Tibial nerve (tissue), 4 donors: ENCODE results near the gene SLC15A4. TPM values are rescaled to one million over a fixed set of nuclear protein-coding genes. Genes with fewer than 3 reads are reported as not detected.
"Not testable (repeated sequence)": the region's sequence is repeated elsewhere in the genome, so short reads cannot be mapped to it uniquely, and the experiment has no call there.

Source experiments
- DNase-seq, 2 donors: peaks; one replicate each; pipeline ENCODE4 v3.0.0-alpha.2; 2019; ENCODE audit warnings: low spot score in 2 of 2
- H3K27ac ChIP-seq, 4 donors: fragments of 200-600 bp; sonication (generic) in 3 of 4; one replicate each; pipeline ENCODE4 v1.5.1; 2017 to 2019; ENCODE audit warnings: mild to moderate bottlenecking in 1 of 4
- H3K27me3 ChIP-seq, 2 donors: fragments of 200-600 bp; sonication (generic) in 1 of 2; one replicate each; pipeline versions ENCODE4 v1.5.1 to v1.6.0; 2017 to 2019
- H3K36me3 ChIP-seq, 3 donors: fragments of 200-600 bp; sonication (generic); one replicate each; pipeline ENCODE4 v1.5.1; 2018 to 2019
- H3K4me1 ChIP-seq, 4 donors: fragments of 200-600 bp; sonication (generic) in 3 of 4; one replicate each; pipeline ENCODE4 v1.5.1; 2017 to 2019
- H3K4me3 ChIP-seq, 4 donors: fragments of 200-600 bp; sonication (generic) in 3 of 4; one replicate each; pipeline ENCODE4 v1.5.1; 2017 to 2019; ENCODE audit warnings: mild to moderate bottlenecking in 1 of 4, moderate library complexity in 1 of 4
- H3K9me3 ChIP-seq, 4 donors: fragments of 200-600 bp; sonication (generic) in 3 of 4; one replicate each; pipeline ENCODE4 v1.5.1; 2017 to 2019
- EP300 ChIP-seq, 2 donors: sonication (generic); formaldehyde crosslinking; IDR thresholded peaks; one replicate each; pipeline ENCODE4 v1.6.1; 2017; ENCODE audit warnings: antibody characterized with exemption in 2 of 2, mild to moderate bottlenecking in 1 of 2
- POLR2A ChIP-seq, 2 donors: fragments of 450-650 bp; IDR thresholded peaks; one replicate each; pipeline ENCODE4 v1.6.1; 2017; ENCODE audit warnings: antibody characterized with exemption in 2 of 2, mild to moderate bottlenecking in 2 of 2, moderate library complexity in 2 of 2
- WGBS, 2 donors: methylation state at CpG; one replicate each; pipeline ENCODE4 v1.1.5; 2018; 5-methylcytosine and 5-hydroxymethylcytosine counted together
- total RNA-seq, 4 donors: library from RNA; depleted of rRNA; stranded (reverse); fragments of >200 nt; gene quantifications; one replicate each; pipeline ENCODE4 v1.1.0, GENCODE V29; 2016
- TF ChIP-seq, protein P1 (sequence below), 5 experiments: fragments of 200-600 bp in 3 of 5; fragments of 450-650 bp in 2 of 5; sonication (generic) in 3 of 5; IDR thresholded peaks; one replicate each; pipeline ENCODE4 v1.5.1; 2016 to 2019; ENCODE audit warnings: antibody characterized with exemption in 5 of 5, mild to moderate bottlenecking in 3 of 5, moderate library complexity in 2 of 5

The SLC15A4 gene
- total RNA-seq, 4 donors from 2014 or later: 39.3 to 74.3 (median 53.6) TPM

DNA sequence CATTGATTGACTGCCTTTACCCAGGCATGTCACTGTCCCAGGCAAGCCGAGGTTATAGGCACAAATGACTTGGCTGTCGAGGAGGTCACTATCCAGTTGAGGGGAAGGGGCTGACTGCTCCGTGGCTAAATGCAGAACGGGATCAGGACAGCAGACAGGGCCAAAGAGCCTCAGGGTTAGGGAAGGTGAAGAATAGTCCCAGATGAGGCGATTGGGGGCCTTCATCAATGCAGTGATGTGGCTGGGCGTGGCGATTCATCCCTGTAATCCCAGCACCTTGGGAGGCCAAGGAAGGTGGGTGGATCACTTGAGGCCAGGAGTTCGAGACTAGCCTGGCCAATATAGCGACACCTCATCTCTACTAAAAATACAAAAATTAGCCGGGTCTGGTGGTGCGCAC, 18.8 kb upstream of the SLC15A4 start:
- no peak for TF ChIP-seq EP300 (IDR thresholded peaks at IDR 0.05)
- no peak for TF ChIP-seq POLR2A (IDR thresholded peaks at IDR 0.05)
- TF ChIP-seq, protein P1, sequence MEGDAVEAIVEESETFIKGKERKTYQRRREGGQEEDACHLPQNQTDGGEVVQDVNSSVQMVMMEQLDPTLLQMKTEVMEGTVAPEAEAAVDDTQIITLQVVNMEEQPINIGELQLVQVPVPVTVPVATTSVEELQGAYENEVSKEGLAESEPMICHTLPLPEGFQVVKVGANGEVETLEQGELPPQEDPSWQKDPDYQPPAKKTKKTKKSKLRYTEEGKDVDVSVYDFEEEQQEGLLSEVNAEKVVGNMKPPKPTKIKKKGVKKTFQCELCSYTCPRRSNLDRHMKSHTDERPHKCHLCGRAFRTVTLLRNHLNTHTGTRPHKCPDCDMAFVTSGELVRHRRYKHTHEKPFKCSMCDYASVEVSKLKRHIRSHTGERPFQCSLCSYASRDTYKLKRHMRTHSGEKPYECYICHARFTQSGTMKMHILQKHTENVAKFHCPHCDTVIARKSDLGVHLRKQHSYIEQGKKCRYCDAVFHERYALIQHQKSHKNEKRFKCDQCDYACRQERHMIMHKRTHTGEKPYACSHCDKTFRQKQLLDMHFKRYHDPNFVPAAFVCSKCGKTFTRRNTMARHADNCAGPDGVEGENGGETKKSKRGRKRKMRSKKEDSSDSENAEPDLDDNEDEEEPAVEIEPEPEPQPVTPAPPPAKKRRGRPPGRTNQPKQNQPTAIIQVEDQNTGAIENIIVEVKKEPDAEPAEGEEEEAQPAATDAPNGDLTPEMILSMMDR (IDR thresholded peaks at IDR 0.05): no peak
- no peaks in the 10 kb centered on the region for H3K36me3 ChIP-seq
- no peak for DNase-seq
- no peaks in the 10 kb centered on the region for H3K27me3 ChIP-seq
- no peak overlapping the region for H3K4me3 ChIP-seq
- WGBS, 2 donors: 82 to 86% methylated on average over 11 of the region's 11 CpGs
- peaks cover 0 to 20% (median 0%) of the 10 kb centered on the region in 4 donors for H3K9me3 ChIP-seq
- no peaks in the 10 kb centered on the region for H3K4me1 ChIP-seq
- H3K27ac ChIP-seq: no peak overlapping the region

GRCh38 chr12:128840862-128841468, 17.2 kb upstream of the SLC15A4 start:
- Histone ChIP-seq H3K27ac (no peak overlapping the region), H3K36me3 (no peaks in the 10 kb centered on the region), H3K4me3 (no peak overlapping the region), H3K4me1 (no peaks in the 10 kb centered on the region), H3K9me3 (peaks cover 0 to 20% (median 0%) of the 10 kb centered on the region in 4 donors), H3K27me3 (no peaks in the 10 kb centered on the region)
- TF ChIP-seq EP300 (IDR thresholded peaks at IDR 0.05): no peak
- TF ChIP-seq, protein P1 (IDR thresholded peaks at IDR 0.05): no peak
- TF ChIP-seq POLR2A (IDR thresholded peaks at IDR 0.05): no peak
- no peak for DNase-seq
- 56 to 58% methylated on average over 8 of the region's 8 CpGs for WGBS, 2 donors

DNA sequence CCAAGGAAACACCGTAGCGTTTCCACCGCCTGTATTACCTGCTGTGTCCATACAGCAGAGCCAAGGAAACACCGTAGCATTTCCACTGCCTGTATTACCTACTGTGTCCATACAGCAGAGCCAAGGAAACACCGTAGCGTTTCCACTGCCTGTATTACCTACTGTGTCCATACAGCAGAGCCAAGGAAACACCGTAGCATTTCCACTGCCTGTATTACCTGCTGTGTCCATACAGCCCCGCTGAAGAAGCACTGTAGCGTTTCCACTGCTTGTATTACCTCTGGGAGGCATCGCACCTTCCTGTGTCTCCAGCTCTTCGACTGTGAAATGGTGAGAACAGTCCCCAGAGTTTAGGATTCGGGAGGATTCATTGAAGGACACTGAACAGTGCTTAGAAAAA, 16.1 kb upstream of the SLC15A4 start:
- peaks cover 0 to 27% (median 0%) of the 10 kb centered on the region in 4 donors for H3K9me3 ChIP-seq
- H3K36me3 ChIP-seq, H3K4me1 ChIP-seq, H3K4me3 ChIP-seq, DNase-seq, H3K27me3 ChIP-seq, H3K27ac ChIP-seq: not testable (repeated sequence)
- WGBS, 2 donors: 77 to 83% methylated on average over 12 of the region's 12 CpGs

DNA sequence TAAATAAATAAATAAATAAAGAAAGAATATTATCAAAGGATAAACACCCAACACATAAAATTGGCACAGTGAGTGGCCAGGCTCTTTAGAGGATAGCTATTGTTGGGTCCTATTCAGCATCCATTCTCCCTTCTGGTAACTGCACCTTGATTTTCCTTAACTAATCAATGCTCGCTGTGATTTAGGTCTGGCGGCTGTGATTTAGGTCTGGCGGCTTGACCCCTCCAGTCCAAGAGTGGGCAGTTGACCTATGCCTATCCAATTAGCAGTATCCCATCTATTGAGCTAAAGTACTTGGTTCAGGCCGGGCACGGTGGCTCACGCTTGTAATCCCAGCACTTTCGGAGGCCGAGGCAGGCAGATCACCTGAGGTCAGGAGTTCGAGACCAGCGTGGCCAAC, 9.7 kb upstream of the SLC15A4 start:
- peaks cover 0 to 25% (median 0%) of the 10 kb centered on the region in 4 donors for H3K9me3 ChIP-seq
- H3K27ac ChIP-seq: no peak overlapping the region
- no peaks in the 10 kb centered on the region for H3K4me1 ChIP-seq
- H3K4me3 ChIP-seq: no peak overlapping the region
- H3K36me3 ChIP-seq: no peaks in the 10 kb centered on the region
- TF ChIP-seq POLR2A (IDR thresholded peaks at IDR 0.05) (no peak), EP300 (IDR thresholded peaks at IDR 0.05) (no peak)
- TF ChIP-seq, protein P1 (IDR thresholded peaks at IDR 0.05): no peak
- WGBS, 2 donors: 91 to 96% methylated on average over 10 of the region's 10 CpGs
- no peaks in the 10 kb centered on the region for H3K27me3 ChIP-seq
- DNase-seq: no peak

- no peak for DNase-seq
- H3K27ac ChIP-seq: no peak overlapping the region
- H3K9me3 ChIP-seq: peaks cover 0 to 16% (median 0%) of the 10 kb centered on the region in 4 donors
- H3K27me3 ChIP-seq: no peaks in the 10 kb centered on the region
- H3K4me3 ChIP-seq: no peak overlapping the region
- WGBS, 2 donors: 67 to 71% methylated on average over 7 of the region's 7 CpGs
- peaks cover 0 to 7% (median 0%) of the 10 kb centered on the region in 3 donors for H3K36me3 ChIP-seq
- TF ChIP-seq POLR2A (IDR thresholded peaks at IDR 0.05) (no peak), EP300 (IDR thresholded peaks at IDR 0.05) (no peak)
- TF ChIP-seq, protein P1 (IDR thresholded peaks at IDR 0.05): no peak
- H3K4me1 ChIP-seq: no peaks in the 10 kb centered on the region
These were observed 6.7 kb upstream of the SLC15A4 start for GRCh38 chr12:128830505-128830893.
